Fibroblast of peridontal ligament (primary cell): ENCODE measurements around the gene EHD3.
A peak's percentile ranks its signal among the peaks of the same experiment; 100 is the strongest.
"Not testable (repeated sequence)": the region's sequence is repeated elsewhere in the genome, so short reads cannot be mapped to it uniquely, and the experiment has no call there.

Source experiments
- DNase-seq: peaks from one replicate; pipeline ENCODE4 v3.0.0-alpha.2; 2010; ENCODE audit errors: extremely low read depth

Gene EHD3

DNA sequence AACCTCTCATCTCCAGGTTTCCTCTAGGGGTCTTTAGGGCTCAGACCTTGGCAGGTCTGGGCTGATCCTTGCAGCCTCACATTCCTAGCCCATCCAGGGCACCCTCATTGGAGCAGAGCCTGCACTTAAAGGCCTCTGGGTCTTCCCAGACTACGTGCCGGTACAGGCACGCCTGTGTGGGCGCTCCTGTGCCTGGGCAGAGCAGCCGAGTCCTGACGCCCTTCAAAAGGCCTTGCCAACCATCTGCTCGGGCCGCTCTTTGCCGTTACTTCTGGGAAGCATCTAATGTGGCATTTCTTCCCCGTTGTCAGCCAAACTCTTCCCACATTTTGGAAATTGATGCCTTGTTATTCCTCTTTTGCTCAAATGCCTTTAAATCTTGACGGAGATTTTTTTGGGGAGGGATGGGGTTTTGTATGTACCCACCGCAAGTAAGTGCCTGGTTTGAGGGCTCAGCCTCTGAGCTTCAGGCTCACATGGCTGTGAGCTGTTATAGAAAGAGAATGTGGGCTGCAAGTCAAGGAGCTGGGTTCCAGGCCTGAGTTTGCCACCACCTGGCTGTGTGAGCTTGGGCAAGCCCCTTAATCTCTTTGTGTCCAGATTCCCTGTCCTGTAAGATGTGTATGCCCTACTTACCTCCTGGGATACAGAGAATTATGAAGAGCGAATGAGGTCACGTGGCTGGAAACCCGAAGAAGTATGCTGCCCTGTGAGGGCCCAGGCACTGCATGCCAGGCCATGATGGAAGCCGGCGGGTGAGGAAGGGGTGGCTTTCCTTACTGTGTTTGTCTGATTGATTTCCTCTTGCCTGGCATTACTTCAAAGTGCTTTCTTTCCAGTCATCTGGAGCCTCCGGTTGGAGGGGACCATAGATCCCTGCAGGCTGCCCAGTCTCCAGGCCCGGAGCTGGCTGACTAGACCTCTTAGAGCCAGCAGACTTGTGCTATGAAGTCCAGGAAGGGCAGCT is 20.6 kb downstream of the EHD3 start:
- DNase-seq, result no peak

DNA sequence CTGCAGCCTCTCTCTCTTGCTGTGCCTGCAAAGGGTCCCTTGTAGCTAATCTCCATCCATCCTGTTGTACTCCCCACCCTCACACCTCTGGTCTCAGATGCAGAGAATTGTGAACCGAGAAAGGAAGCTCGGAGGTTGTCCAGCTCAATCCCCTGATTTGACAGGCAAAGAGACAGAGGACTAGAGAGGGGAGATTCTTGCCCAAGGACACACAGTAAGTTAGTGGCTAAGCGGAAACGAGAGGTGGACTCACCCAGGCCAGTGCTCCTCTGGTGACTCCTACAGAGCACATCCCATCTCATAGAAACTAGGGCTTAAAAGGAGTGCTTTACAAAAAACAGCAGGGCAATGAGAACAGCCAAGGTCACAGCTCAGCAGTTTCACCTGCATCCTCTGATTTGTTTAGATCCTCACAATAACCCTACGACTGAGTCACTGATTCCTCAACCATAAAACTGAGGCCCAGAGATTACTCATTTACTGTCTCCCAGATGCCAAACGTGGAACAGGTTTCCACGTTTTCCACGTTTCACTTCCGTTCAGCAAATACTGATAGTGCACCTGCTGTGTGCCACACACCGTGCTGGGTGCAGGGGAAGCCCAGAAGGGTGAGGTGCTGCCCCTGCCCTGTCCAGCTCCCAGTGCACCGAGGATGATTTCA is 22.1 kb downstream of the EHD3 start:
- DNase-seq, result no peak

- DNase-seq, result no peak
These were observed 22.8 kb downstream of the EHD3 start for GRCh38 chr2:31256611-31257382.

DNA sequence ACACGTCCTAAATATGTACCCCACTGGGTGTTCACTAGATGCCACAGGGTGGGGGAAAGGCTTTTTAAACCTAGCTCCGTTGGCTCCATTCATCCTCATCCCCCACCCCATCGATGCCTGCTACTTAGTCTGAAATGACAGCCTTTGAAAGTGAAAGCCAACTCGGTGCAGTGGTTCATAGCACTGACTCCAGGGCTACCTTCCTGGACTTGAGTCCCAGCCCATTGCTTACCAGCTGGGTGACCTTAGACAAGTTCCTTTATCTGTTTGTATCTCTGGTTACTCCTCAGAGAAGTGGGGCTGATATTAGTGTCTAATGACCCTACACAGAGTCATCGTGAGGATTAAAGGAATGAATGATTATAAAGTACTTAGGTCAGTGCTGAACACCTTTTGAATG is 24.4 kb downstream of the EHD3 start:
- no peak for DNase-seq

GRCh38 chr2:31259075-31259474 is 25.1 kb downstream of the EHD3 start:
- no peak for DNase-seq

DNA sequence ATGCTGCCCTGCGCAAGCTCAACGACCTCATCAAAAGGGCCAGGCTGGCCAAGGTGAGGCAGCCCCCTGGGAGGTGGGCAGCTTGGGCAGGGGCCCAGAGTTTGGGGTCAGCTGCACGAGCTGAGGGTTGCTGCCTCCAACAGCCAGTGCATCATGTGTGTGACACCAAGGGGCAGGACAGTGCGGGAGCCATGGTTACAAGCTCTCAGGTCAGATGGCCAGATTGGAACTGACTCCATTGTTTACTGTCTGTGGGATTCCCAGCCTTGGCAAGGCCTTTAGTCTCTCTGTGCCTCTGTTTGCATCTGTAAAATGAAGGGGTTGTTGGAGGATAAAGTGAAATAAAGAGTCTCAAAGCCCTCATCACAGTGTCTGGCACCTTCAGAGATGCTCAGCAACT is 26.9 kb downstream of the EHD3 start:
- no peak for DNase-seq

GRCh38 chr2:31263636-31264190 is 29.8 kb downstream of the EHD3 start:
- no peak for DNase-seq

DNA sequence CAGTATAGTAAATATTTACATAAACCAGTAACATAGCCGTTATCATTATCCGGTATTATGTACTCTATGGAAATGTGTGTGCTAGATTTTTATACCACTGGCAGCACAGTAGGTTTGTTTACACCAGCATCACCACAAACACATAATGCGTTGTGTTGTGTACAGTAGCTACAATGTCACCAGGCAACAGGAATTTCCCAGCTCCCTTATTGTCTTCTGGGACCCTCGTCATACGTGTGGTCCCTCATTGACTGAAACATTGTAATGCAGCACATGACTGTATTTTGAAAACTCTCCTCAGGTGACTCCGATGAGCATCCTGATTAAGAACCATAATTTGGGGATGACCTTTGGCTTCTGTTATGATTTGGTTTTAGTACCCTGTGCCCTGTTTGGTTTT is 31.3 kb downstream of the EHD3 start:
- no peak for DNase-seq

DNA sequence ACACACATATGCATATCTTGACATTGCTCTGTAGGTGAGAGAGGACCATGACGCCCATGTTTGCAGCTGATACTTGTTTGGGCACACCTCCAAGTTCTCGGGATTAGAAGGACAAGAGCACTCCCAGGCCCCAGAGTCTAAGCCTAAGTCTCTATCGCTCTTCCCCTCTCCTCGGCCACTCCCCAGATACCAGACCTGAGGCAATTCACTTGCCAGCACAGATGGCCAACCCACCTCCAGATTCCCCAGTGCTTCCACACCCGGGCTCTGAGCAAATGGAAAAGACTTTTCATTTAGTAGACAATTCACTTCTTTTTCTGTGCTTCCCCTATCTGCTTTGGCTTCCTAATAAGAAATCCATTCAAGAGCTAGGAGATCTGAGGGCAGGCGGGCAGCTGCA is 32.9 kb downstream of the EHD3 start:
- no peak for DNase-seq

DNA sequence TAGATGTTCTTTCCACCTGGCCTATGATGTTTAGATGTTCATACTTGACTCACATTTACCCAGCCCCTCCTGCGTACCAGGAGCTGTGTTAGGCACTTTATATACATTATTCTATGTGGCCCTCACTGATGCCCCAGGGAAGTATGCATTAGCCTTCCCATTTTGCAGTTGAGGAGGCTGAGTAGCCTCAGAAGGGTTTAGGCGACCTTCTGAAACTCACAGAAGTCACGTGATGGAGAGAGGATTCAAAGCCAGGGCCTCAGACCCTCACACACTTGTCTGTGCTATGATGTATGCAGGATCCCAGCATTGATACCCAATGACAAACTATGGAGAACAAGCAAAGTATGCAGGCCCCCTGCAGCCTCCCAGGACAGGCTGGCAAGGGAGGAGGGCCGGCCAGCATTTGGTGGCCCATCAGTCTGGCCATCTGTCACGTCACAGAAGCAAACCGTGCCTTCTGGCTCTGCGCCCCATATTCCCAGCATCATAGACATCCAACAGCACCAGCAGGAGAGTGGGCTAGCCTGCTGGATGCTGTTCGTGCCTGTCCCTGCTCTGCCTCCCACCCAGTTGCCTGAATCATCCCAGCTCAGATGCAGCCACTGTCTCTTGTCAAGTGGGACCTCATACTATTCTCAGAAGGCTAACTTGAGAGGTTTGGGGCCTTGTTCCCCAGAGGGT is 33.6 kb downstream of the EHD3 start:
- DNase-seq, result no peak

DNA sequence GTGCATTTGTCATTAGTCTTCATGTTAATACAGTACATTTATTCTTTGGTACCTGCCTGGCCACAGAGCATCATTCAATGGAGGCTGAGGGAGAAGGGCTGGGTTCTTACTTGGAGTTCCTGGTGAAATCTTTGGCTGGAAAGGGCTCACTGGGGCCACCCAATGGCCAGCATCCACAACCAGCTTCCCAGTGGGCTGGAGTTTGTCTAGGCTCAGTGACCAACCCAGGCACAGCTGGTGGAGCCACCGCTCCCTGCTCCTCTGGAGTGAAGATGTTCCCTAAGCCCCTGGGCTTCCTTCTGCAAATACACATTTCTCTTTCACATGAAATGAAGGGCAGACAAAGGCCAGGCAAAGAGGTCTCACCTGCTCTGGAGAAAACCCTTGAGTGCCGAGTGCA is 34.4 kb downstream of the EHD3 start:
- no peak for DNase-seq

DNA sequence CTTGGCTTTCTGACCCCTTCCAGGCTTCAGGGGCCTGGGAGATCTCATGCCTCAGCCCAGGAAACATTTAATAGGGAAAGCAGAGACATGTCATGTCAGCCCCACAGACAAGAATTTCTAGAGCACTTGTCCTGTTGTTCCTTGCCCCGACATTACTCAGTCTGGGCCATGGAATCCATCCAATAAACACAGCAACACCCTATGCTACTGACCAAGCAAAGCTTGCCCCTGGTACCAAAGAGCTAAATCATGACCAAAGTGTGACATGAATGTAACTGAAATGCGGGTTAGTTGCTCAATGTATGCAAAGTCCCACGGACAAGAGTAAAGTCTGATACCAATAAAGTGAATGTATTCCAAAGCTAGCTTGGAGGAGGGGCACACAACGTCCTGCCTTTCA is 35.1 kb downstream of the EHD3 start:
- peak; percentile 27 for DNase-seq

DNA sequence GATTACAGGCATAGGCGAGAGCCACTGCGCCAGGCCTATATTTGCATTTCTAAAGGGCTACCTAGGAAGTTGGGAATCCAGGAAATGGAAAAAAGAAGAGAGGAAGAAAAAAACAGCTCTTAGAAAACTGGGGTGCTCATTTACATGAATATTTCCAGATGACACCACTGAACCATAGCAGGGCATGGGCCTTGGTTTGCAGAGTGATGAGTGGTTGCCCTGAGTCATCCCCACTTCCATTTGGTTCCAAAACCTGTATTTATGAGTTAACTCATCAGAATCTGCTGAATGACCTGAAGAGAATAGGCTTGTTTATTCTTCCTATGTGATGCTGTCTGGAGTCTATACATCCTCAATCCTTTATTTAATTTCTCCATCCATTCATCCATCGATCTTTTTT is 36.2 kb downstream of the EHD3 start:
- DNase-seq, result peak; percentile 86

DNA sequence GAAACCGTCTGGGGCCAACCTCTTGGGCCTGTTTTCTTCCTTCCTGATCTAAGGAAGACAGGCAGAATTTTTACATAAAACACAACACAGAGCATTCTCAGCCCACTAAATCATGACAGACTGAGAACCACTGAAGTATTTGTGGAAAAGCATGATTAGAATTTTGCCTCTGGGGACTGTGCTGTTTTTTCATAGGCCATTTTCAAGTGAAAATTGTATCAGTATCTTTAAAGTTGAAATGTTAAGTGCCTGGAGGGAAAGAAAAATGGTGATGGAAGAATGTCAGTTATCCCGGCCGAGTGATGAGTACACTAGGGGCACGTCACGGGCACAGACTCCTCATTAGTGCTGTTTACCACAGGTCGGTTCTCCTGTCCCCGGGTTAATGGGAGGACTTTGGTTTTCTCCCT is 36.9 kb downstream of the EHD3 start:
- peak; percentile 62 for DNase-seq

GRCh38 chr2:31271851-31272267 is 37.9 kb downstream of the EHD3 start:
- DNase-seq, result peak; percentile 38

- DNase-seq, result peak; percentile 14
These were observed 40.6 kb downstream of the EHD3 start for GRCh38 chr2:31274401-31275075.

DNA sequence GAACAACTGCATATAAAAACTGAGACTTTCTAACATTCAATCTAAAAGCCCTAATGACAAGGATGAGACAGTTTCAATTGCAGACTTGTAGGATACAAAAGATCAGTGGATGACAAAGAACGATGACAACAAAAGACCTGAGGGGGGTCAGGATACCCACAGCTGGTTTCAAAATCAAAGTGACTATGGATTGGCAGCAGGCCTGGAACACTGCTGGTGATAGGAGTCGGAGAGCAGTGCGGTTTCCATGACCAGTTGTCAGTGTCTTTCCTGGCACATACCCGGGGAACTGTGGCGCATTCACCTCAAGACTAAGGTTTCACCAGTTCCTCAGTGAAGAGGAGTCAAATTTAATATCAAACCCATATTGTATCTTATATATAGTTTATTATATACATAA is 42.0 kb downstream of the EHD3 start:
- no peak for DNase-seq

GRCh38 chr2:31277621-31278020 is 43.7 kb downstream of the EHD3 start:
- no peak for DNase-seq

DNA sequence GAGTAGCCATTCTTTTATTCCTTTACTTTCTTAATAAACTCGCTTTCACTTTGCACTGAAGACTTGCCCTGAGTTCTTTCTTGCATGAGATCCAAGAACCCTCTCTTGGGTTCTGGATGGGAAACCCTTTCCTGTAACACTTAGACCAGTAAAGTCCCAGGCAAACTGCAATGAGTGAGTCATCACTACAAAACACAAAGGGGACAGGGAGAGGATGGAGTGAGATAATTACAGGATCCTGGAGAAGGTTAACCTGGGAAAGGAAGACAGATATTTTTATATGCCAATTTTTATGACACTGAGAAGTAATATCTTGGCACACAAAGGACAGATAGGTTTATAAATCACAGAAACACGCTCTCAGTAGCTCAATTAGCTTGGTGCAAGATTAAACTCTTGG is 48.7 kb downstream of the EHD3 start:
- DNase-seq, result no peak

DNA sequence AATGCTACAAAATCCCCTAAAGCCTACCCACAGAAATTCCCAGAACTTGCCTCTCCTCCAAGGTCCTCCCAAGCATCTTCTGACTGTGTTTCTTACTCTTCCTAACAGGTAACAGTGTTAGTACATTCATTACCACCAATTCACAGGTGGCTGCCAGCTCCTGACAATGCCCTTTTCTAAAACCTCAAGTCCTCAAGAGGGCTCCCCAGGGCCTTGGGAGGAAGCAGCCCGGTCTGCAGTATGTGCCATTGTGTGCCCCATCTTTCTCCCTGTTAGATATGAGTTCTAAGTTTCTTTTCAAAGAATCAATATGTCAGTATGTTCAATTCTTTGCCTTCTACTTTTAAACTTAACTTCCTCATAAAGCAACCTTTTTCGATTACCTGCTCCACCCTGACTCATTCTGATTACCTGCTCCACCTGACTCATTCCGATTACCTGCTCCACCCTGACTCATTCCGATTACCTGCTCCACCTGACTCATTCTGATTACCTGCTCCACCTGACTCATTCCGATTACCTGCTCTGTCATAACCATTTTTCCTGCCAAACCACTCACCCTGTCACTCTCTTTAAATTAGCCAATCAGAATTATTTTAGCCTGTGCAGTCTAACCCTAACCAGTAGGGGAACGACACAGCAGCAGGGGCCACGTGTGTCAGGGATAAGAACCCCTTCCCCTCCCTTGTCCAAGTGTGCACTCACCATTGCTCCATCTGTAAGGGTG is 49.4 kb downstream of the EHD3 start:
- DNase-seq, result not testable (repeated sequence)
